NCI-H526 (cell line): ENCODE results near the gene ADGB.
"Not testable (repeated sequence)": the region's sequence is repeated elsewhere in the genome, so short reads cannot be mapped to it uniquely, and the experiment has no call there.

Experiments used
- DNase-seq, 2 experiments: peaks; one replicate each; lab custom pipeline; 2025; lab: John Stamatoyannopoulos, UW

Gene ADGB

GRCh38 chr6:146598772-146599405, at the start of gene ADGB:
ADGB (plus strand) TSS chr6:146598972; CDS start chr6:146599041, 69 bp downstream.
- peak in 1 of 2 experiments; percentile 64 for DNase-seq

GRCh38 chr6:146550911-146551310, 47.9 kb upstream of the ADGB start:
- DNase-seq = no peak

- no peak for DNase-seq
Measured at GRCh38 chr6:146551545-146551944, 47.2 kb upstream of the ADGB start.

GRCh38 chr6:146553377-146554135, 45.2 kb upstream of the ADGB start:
- DNase-seq = no peak

- DNase-seq = no peak
Measured at GRCh38 chr6:146560607-146561006, 38.2 kb upstream of the ADGB start.

GRCh38 chr6:146566661-146567060, 32.1 kb upstream of the ADGB start:
- DNase-seq = not testable (repeated sequence)

GRCh38 chr6:146568619-146569018, 30.2 kb upstream of the ADGB start:
- not testable (repeated sequence) for DNase-seq

GRCh38 chr6:146574211-146574610, 24.6 kb upstream of the ADGB start:
- no peak for DNase-seq

GRCh38 chr6:146578054-146578453, 20.7 kb upstream of the ADGB start:
- no peak for DNase-seq

GRCh38 chr6:146581968-146582367, 16.8 kb upstream of the ADGB start:
- no peak for DNase-seq

- peak in 1 of 2 experiments; percentile 1 for DNase-seq
Measured at GRCh38 chr6:146582857-146583256, 15.9 kb upstream of the ADGB start.

- no peak for DNase-seq
Measured at GRCh38 chr6:146583966-146584365, 14.8 kb upstream of the ADGB start.

- no peak for DNase-seq
Measured at GRCh38 chr6:146587459-146587858, 11.3 kb upstream of the ADGB start.

GRCh38 chr6:146590492-146590891, 8.3 kb upstream of the ADGB start:
- no peak for DNase-seq

GRCh38 chr6:146592451-146592850, 6.3 kb upstream of the ADGB start:
- no peak for DNase-seq

- DNase-seq = no peak
Measured at GRCh38 chr6:146593986-146594385, 4.8 kb upstream of the ADGB start.

GRCh38 chr6:146594495-146594894, 4.3 kb upstream of the ADGB start:
- DNase-seq = no peak

- DNase-seq = no peak
Measured at GRCh38 chr6:146595972-146596731, 2.6 kb upstream of the ADGB start.

- no peak for DNase-seq
Measured at GRCh38 chr6:146601352-146601751, 2.6 kb downstream of the ADGB start.

- DNase-seq = no peak
Measured at GRCh38 chr6:146602526-146602925, 3.8 kb downstream of the ADGB start.

- DNase-seq = no peak
Measured at GRCh38 chr6:146613947-146614346, 15.2 kb downstream of the ADGB start.

- DNase-seq = no peak
Measured at GRCh38 chr6:146620655-146621054, 21.9 kb downstream of the ADGB start.

GRCh38 chr6:146628350-146628749, 29.6 kb downstream of the ADGB start:
- no peak for DNase-seq
